HG02938 (cell line): ENCODE data around the gene RPS17.
"Not testable (repeated sequence)": the region's sequence is repeated elsewhere in the genome, so short reads cannot be mapped to it uniquely, and the experiment has no call there.

Experiments used
- ATAC-seq: cut with Tn5 transposase; IDR thresholded peaks from one replicate; pipeline ENCODE4 v1.9.1; 2021; ENCODE audit warnings: mild to moderate bottlenecking, moderate library complexity; ENCODE audit not compliant: unreplicated experiment

RPS17 gene

GRCh38 chr15:82530606-82531379 is 9.5 kb downstream of the RPS17 start:
- peak; percentile 86 for ATAC-seq

GRCh38 chr15:82530006-82530405 is 10.3 kb downstream of the RPS17 start:
- ATAC-seq, result no peak

GRCh38 chr15:82513587-82513986 is 26.7 kb downstream of the RPS17 start:
- ATAC-seq, result not testable (repeated sequence)

- ATAC-seq, result not testable (repeated sequence)
Measured at GRCh38 chr15:82507693-82508092, 32.6 kb downstream of the RPS17 start.

GRCh38 chr15:82507087-82507486 is 33.2 kb downstream of the RPS17 start:
- not testable (repeated sequence) for ATAC-seq

- not testable (repeated sequence) for ATAC-seq
Measured at GRCh38 chr15:82505842-82506241, 34.4 kb downstream of the RPS17 start.

GRCh38 chr15:82504074-82504473 is 36.2 kb downstream of the RPS17 start:
- ATAC-seq, result not testable (repeated sequence)

- peak; percentile 51 for ATAC-seq
Measured at GRCh38 chr15:82502700-82503339, 37.4 kb downstream of the RPS17 start.

GRCh38 chr15:82500772-82501171 is 39.5 kb downstream of the RPS17 start:
- ATAC-seq, result not testable (repeated sequence)

- not testable (repeated sequence) for ATAC-seq
Measured at GRCh38 chr15:82497978-82498377, 42.3 kb downstream of the RPS17 start.

- ATAC-seq, result not testable (repeated sequence)
Measured at GRCh38 chr15:82488250-82488649, 52.0 kb downstream of the RPS17 start.

- ATAC-seq, result not testable (repeated sequence)
Measured at GRCh38 chr15:82487045-82487444, 53.2 kb downstream of the RPS17 start.
